Occipital lobe (tissue), 2 donors: ENCODE data around the gene FGF4. TPM values are rescaled to one million over a fixed set of nuclear protein-coding genes. Genes with fewer than 3 reads are reported as not detected.
"Not testable (repeated sequence)": the region's sequence is repeated elsewhere in the genome, so short reads cannot be mapped to it uniquely, and the experiment has no call there.

Experiments used
- DNase-seq: peaks from one replicate; lab custom pipeline; 2025; lab: John Stamatoyannopoulos, UW
- total RNA-seq: library from RNA; depleted of rRNA; stranded (reverse); fragments of >200 nt; gene quantifications from one replicate; pipeline ENCODE4 v1.2.3, GENCODE V29; 2014

FGF4 gene
- total RNA-seq, 1 donor from 2014 or later, result not detected

GRCh38 chr11:69773626-69774353 lies 1.4 kb downstream of the FGF4 start:
- no peak for DNase-seq

- no peak for DNase-seq
Measured at GRCh38 chr11:69771466-69771865, 3.7 kb downstream of the FGF4 start.

GRCh38 chr11:69770540-69770939 lies 4.6 kb downstream of the FGF4 start:
- no peak for DNase-seq

- DNase-seq, result no peak
Measured at GRCh38 chr11:69765498-69765995, 9.6 kb downstream of the FGF4 start.

GRCh38 chr11:69764918-69765317 lies 10.2 kb downstream of the FGF4 start:
- DNase-seq, result not testable (repeated sequence)

- no peak for DNase-seq
Measured at GRCh38 chr11:69760319-69760718, 14.8 kb downstream of the FGF4 start.

- DNase-seq, result no peak
Measured at GRCh38 chr11:69752890-69753289, 22.3 kb downstream of the FGF4 start.

- no peak for DNase-seq
Measured at GRCh38 chr11:69750875-69751597, 24.1 kb downstream of the FGF4 start.

GRCh38 chr11:69750108-69750850 lies 24.9 kb downstream of the FGF4 start:
- DNase-seq, result no peak

- no peak for DNase-seq
Measured at GRCh38 chr11:69748637-69749036, 26.5 kb downstream of the FGF4 start.

- no peak for DNase-seq
Measured at GRCh38 chr11:69746752-69747742, 28.1 kb downstream of the FGF4 start.

- no peak for DNase-seq
Measured at GRCh38 chr11:69746140-69746539, 29.0 kb downstream of the FGF4 start.

GRCh38 chr11:69745201-69745600 lies 29.9 kb downstream of the FGF4 start:
- DNase-seq, result no peak

- DNase-seq, result no peak
Measured at GRCh38 chr11:69744435-69744834, 30.7 kb downstream of the FGF4 start.

- DNase-seq, result no peak
Measured at GRCh38 chr11:69734841-69735240, 40.3 kb downstream of the FGF4 start.

- DNase-seq, result no peak
Measured at GRCh38 chr11:69734367-69734766, 40.8 kb downstream of the FGF4 start.

GRCh38 chr11:69732910-69733309 lies 42.2 kb downstream of the FGF4 start:
- DNase-seq, result no peak

- DNase-seq, result no peak
Measured at GRCh38 chr11:69731110-69731509, 44.0 kb downstream of the FGF4 start.

GRCh38 chr11:69730500-69730899 lies 44.6 kb downstream of the FGF4 start:
- no peak for DNase-seq

- no peak for DNase-seq
Measured at GRCh38 chr11:69729252-69729651, 45.9 kb downstream of the FGF4 start.

GRCh38 chr11:69727266-69727665 lies 47.9 kb downstream of the FGF4 start:
- no peak for DNase-seq
